WTC11 (cell line): ENCODE measurements around the gene OR12D1.

Source experiments
- CBFB ChIP-seq: sonication (generic); formaldehyde crosslinking; IDR thresholded peaks from 2 replicates; pipeline ENCODE4 v1.8.1; 2022; ENCODE audit warnings: mild to moderate bottlenecking, low read depth, missing genetic modification reagents
- FOXP1 ChIP-seq: sonication (generic); formaldehyde crosslinking; IDR thresholded peaks from 2 replicates; pipeline ENCODE4 v1.8.0; 2022; ENCODE audit warnings: missing genetic modification reagents, mild to moderate bottlenecking, moderate library complexity, borderline replicate concordance
- RORB ChIP-seq: fragments of 250-450 bp; sonication (Bioruptor Pico); IDR thresholded peaks from 2 replicates; pipeline ENCODE4 v1.9.0; 2021; ENCODE audit warnings: mild to moderate bottlenecking
- TEAD4 ChIP-seq: sonication (generic); formaldehyde crosslinking; IDR thresholded peaks from 2 replicates; pipeline ENCODE4 v1.8.0; 2022; ENCODE audit warnings: mild to moderate bottlenecking, missing genetic modification reagents
- ZNF423 ChIP-seq: fragments of 250-450 bp; sonication (Bioruptor Pico); IDR thresholded peaks from 2 replicates; pipeline ENCODE4 v2.1.2; 2022; ENCODE audit warnings: mild to moderate bottlenecking, moderate library complexity
- TF ChIP-seq, protein P1 (sequence below): sonication (generic); formaldehyde crosslinking; IDR thresholded peaks from 2 replicates; pipeline ENCODE4 v1.8.1; 2022; ENCODE audit warnings: mild to moderate bottlenecking, moderate library complexity, missing genetic modification reagents
- TF ChIP-seq, protein P2 (sequence below): sonication (generic); formaldehyde crosslinking; IDR thresholded peaks from 2 replicates; pipeline ENCODE4 v1.8.1; 2023; ENCODE audit warnings: mild to moderate bottlenecking, missing genetic modification reagents, borderline replicate concordance
- TF ChIP-seq, protein P3 (sequence below): fragments of 200-600 bp; IDR thresholded peaks from 2 replicates; pipeline ENCODE4 v1.8.0; 2022; ENCODE audit warnings: antibody characterized with exemption
- TF ChIP-seq, protein P4 (sequence below): sonication (generic); formaldehyde crosslinking; IDR thresholded peaks from 2 replicates; pipeline ENCODE4 v1.8.1; 2023; ENCODE audit warnings: mild to moderate bottlenecking, moderate library complexity, missing genetic modification reagents

DNA sequence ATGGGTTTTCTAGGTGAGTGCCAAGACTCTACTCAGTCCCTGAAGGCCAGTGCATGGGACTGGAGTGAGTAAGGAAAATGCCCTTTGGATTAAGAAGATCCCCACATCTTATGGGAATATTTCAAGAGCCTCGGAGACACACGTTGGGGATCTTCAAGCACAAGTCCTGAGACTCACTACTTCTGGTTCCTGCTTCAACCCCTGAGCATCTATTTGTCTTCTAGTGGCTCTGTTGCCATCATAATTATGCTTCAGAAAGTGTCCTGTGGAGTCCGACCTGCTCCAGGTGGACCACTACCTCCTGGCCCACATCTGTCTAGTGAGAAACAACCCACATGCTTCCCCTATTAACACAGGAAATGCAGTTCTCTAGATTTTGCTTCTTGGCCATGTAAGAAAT lies 46.0 kb upstream of the OR12D1 start, which contains the start of gene OR5V1:
- no peak for TF ChIP-seq TEAD4 (CRISPR knock-in tag)
- TF ChIP-seq, protein P1, sequence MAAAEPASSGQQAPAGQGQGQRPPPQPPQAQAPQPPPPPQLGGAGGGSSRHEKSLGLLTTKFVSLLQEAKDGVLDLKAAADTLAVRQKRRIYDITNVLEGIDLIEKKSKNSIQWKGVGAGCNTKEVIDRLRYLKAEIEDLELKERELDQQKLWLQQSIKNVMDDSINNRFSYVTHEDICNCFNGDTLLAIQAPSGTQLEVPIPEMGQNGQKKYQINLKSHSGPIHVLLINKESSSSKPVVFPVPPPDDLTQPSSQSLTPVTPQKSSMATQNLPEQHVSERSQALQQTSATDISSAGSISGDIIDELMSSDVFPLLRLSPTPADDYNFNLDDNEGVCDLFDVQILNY (CRISPR knock-in tag): no peak
- TF ChIP-seq, protein P2, sequence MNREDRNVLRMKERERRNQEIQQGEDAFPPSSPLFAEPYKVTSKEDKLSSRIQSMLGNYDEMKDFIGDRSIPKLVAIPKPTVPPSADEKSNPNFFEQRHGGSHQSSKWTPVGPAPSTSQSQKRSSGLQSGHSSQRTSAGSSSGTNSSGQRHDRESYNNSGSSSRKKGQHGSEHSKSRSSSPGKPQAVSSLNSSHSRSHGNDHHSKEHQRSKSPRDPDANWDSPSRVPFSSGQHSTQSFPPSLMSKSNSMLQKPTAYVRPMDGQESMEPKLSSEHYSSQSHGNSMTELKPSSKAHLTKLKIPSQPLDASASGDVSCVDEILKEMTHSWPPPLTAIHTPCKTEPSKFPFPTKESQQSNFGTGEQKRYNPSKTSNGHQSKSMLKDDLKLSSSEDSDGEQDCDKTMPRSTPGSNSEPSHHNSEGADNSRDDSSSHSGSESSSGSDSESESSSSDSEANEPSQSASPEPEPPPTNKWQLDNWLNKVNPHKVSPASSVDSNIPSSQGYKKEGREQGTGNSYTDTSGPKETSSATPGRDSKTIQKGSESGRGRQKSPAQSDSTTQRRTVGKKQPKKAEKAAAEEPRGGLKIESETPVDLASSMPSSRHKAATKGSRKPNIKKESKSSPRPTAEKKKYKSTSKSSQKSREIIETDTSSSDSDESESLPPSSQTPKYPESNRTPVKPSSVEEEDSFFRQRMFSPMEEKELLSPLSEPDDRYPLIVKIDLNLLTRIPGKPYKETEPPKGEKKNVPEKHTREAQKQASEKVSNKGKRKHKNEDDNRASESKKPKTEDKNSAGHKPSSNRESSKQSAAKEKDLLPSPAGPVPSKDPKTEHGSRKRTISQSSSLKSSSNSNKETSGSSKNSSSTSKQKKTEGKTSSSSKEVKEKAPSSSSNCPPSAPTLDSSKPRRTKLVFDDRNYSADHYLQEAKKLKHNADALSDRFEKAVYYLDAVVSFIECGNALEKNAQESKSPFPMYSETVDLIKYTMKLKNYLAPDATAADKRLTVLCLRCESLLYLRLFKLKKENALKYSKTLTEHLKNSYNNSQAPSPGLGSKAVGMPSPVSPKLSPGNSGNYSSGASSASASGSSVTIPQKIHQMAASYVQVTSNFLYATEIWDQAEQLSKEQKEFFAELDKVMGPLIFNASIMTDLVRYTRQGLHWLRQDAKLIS (CRISPR knock-in tag): no peak
- no peak for TF ChIP-seq FOXP1
- TF ChIP-seq, protein P3, sequence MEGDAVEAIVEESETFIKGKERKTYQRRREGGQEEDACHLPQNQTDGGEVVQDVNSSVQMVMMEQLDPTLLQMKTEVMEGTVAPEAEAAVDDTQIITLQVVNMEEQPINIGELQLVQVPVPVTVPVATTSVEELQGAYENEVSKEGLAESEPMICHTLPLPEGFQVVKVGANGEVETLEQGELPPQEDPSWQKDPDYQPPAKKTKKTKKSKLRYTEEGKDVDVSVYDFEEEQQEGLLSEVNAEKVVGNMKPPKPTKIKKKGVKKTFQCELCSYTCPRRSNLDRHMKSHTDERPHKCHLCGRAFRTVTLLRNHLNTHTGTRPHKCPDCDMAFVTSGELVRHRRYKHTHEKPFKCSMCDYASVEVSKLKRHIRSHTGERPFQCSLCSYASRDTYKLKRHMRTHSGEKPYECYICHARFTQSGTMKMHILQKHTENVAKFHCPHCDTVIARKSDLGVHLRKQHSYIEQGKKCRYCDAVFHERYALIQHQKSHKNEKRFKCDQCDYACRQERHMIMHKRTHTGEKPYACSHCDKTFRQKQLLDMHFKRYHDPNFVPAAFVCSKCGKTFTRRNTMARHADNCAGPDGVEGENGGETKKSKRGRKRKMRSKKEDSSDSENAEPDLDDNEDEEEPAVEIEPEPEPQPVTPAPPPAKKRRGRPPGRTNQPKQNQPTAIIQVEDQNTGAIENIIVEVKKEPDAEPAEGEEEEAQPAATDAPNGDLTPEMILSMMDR: no peak
- no peak for TF ChIP-seq ZNF423 (CRISPR knock-in tag)
- TF ChIP-seq, protein P4, sequence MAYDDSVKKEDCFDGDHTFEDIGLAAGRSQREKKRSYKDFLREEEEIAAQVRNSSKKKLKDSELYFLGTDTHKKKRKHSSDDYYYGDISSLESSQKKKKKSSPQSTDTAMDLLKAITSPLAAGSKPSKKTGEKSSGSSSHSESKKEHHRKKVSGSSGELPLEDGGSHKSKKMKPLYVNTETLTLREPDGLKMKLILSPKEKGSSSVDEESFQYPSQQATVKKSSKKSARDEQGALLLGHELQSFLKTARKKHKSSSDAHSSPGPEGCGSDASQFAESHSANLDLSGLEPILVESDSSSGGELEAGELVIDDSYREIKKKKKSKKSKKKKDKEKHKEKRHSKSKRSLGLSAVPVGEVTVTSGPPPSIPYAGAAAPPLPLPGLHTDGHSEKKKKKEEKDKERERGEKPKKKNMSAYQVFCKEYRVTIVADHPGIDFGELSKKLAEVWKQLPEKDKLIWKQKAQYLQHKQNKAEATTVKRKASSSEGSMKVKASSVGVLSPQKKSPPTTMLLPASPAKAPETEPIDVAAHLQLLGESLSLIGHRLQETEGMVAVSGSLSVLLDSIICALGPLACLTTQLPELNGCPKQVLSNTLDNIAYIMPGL (CRISPR knock-in tag): no peak
- TF ChIP-seq CBFB (CRISPR knock-in tag): no peak
- TF ChIP-seq RORB (CRISPR knock-in tag): no peak
